Fibroblast of peridontal ligament (primary cell): ENCODE data around the gene CLPTM1L.
"Not testable (repeated sequence)": the region's sequence is repeated elsewhere in the genome, so short reads cannot be mapped to it uniquely, and the experiment has no call there.

ENCODE experiments used
- DNase-seq: peaks from one replicate; pipeline ENCODE4 v3.0.0-alpha.2; 2010; ENCODE audit errors: extremely low read depth

Gene CLPTM1L

DNA sequence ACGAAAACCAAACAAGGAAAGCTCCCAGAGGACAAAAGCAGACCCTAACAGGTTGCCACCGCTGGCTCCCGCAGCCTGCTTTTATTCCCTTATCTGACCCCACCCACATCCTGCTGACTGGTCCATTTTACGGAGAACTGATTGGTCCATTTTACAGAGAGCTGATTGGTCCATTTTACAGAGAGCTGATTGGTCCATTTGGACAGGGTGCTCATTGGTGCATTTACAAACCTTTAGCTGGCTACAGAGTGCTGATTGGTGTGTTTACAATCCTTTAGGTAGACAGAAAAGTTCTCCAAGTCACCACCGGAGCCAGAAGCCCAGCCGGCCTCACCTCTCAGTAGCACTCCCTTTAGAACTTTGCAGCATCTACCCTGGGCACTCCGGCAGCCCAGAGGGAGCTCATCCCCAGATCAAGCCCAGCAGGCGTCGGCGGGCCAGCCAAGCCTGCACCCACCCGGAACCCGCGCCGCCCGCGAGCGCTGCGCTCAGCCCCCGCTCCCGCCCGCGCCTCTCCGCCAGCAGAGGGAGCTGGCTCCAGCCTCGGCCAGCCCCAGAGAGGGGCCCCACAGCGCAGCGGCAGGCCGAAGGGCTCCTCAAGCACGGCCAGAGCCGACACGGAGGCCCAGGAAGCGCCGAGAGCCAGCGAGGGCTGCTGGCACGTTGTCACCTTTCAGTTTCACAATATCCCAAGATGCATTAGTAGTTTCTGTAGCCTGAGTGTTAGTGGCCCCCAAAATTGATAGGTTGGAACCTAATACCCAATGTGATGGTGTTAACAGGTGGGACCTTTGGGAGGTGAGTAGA is 35.3 kb upstream of the CLPTM1L start:
- peak; percentile 10 for DNase-seq

DNA sequence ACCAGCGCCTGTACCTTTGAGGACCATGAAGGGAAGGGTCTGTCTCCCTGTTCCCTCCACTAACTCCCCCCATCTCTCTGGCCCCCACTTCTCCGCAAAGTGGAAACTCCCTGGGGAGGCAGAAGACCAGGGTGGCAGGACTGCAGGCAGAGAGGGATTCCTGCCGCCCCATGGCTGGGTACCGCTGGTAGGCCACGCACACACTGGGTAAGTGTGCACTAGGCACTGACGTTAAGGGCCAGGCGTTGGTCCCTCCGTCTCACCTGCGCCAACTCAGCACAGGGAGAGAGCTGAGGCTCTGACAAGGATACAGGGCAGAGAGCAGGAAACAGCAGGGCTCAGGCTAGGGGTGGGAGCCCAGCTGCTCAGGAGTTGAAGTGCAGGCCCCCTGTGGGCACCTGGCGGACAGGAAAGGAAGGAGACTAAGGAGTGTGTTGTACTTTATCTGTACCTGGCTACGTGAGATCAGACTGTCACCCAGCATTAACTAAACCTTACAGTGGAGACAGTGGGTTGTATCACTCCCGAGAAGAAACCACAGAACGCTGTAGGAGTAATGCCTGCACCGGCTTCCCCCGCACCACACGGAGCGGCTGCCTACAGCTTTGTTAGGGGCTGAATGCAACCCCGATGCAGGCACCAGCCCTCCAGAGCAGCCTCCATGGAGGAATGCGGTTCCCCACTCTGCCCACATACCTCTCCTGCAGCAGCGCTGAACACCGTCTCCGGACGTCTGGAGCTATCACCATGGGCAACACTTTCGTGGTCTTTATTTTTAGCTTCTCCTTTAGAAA is 34.2 kb upstream of the CLPTM1L start:
- no peak for DNase-seq

DNA sequence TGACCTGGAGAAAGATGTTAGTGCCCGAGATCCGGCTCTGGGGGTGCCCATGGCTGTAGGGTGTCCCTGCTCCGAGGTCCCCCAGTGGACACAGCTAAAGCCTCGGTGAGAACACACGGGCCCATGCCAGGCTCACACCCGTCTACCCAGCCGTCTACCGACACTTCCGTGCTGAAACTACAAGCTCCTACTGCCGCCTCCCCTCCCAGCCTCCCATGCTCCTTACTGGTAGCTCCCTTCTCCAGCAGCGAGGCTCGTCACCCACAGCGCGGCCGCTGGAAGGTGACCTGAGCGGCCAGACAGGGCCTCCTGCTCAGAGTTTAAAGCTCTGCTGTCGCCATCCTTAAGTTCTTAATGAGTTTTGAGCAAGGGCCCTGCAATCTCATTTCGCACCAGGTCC is 33.2 kb upstream of the CLPTM1L start:
- DNase-seq = no peak

DNA sequence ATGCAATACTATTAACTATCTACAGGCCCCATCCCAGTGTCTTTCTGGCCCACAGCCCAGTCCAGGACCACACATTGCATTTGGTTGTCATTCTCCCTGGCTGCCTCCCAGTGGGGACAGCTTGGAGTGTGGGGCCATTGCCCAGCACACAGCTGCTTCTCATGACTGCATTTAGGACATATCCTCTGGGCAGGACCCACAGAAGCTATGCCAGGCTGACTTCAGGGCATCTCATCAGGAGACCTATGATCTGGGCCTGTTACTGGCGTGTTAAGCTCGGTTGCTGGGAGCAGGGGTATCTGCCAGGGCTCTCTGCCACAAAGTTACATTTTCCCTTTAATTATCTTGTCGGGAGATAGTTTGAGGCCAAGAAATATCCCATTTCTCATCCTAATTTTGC is 32.1 kb upstream of the CLPTM1L start:
- DNase-seq = no peak

DNA sequence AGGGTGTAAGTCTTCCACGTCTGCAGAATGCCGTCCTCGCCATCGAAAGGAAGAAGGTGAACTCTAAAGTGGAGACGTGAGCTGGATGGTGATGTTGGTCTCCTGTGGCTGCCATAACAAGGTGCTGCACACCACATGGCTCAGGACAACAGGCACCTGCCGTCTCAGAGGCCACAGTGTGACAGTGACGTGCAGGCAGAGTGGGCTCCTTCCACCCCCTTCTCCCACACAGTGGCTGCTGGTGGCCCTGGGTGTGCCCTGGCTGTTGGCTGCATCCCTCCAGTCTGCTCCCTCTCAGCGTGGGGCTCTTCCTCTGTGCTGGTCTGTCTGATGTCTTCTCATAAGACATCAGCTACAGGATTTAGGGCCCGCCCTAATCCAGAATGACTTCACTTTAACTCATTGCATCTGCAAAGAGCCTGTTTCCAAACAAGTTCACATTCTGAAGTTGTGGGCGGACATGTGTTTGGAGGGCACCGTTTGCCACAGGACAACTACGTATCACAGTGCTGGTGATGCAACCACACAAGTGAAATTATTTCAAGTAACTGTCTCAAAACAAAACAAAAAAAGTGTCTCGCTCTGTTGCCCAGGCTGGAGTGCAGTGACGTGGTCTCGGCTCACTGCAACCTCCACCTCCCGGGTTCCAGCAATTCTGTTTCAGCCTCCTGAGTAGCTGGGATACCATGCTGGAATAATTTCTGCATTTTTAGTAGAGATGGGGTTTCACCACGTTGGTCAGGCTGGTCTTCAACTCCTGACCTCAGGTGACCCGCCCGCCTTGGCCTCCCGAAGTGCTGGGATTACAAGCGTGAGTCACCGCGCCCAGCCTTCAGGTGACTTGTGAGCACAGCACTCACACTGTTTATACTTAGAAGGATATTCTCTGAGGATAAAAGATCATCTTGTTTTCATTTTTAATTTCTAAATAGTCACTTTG is 31.2 kb upstream of the CLPTM1L start:
- no peak for DNase-seq

DNA sequence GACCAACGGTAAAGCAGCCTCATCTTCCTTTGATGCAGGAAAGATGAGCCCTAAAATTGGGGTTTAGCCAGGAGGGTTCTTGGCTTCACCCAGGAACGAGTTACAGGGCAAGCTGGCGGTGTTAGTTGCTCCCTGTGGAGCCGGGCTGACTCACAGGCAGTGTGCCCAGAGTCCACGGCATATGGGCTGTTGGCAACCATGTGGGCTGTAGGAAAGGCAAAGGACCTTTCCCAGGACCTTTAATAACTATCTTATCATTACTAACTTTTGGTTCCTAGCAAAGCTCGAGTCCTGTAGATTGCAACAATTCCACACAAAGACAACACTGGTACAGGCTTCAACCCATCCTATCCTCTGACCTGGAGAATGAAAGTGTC is 29.8 kb upstream of the CLPTM1L start:
- DNase-seq = peak; percentile 20

DNA sequence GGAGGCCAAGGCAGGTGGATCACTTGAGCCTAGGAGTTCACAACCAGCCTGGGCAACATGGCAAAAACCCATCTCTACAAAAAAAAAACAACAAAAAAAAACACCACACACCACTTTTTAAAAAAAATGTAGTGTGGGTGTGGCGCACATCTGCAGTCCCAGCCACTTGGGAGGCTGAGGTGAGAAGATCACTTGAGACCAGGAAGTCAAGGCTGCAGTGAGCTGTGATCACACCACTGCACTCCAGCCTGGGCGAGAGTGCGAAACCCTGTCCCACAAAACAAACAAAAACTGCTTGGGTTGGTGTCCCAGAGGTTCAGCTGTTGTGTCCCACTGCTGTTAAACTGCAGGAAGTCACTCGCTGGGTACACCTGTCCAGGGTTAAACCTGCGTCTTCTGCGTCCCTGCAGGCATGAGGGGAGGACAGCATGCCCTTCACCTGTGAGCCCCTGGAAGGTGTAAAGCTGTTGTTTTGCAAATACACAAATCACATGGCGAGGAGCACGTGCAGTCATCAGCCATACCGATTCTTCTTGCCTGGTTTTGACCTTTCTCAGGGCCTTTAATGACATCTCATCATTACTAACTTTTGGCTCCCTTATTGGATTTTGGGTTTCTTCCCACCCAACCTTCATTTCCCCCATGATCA is 29.3 kb upstream of the CLPTM1L start:
- DNase-seq = no peak

DNA sequence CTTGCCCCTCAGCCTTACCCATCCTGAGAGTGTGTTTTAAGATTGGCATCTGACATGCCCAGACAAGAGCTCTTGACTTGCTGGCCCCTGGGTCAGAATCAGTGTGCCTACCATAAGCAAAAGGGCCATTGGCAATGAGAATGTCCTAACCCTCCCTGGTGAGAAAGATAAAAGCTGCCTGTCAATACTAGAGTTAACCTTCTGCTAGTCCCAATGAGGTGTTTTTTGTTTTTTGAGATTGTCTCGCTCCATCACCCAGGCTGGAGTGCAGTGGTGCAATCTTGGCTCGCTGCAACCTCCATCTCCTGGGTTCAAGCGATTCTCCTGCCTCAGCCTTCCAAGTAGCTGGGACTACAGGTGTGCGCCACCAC is 27.1 kb upstream of the CLPTM1L start:
- not testable (repeated sequence) for DNase-seq

DNA sequence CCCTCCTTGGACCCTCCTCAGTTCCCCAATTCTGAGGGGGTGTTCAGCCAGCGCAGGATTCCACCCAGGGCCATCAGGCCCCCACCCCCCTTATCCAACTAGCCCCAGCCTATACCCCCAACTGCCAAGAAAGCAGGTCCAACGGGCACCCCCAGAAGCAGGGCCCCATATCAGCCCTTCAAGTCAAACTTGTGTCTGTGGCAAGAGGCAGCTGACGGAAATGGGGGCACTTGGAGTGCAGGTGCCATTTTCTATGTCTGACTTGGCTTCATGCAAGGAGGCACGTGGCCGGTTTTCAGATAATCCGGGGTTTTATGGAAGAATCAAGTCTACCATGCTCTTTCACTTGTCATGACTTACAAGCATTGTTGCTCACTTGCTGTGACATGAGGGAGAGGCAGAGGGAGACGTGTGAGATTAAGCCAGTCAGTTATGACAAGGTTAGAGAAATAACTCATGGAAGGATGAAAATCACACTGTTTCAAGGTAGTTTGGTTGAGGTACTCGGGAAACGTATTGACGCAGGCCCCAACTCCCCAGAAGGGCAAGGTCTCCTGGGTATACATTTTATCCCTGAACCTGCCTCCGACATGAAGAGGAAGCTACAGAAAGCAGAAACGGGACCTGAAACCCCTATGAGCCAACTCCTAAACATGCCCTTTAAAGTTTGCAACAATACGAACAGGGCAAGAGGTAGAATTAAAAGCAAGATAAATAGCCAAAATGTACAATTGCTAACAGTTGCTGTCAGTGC is 26.5 kb upstream of the CLPTM1L start:
- DNase-seq = no peak

DNA sequence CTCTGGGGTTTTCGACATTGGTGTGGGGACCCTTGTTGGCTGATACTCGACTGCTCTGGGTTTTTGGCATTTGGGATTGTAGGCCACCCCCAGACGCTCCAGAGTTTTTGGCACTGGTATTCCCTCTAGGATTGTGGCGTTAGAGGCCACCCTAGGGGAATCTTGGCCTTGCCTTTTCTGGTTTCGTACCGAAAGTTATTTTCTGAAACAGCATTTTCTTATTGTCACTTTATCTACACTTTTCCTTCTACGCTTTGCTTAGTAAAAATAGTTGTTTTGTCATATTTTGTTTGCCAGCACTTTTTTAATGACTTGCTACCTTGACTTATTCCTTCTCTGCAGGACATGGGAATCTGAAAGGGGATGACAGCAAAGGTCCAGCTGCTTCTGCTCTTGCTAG is 25.1 kb upstream of the CLPTM1L start:
- DNase-seq = no peak

DNA sequence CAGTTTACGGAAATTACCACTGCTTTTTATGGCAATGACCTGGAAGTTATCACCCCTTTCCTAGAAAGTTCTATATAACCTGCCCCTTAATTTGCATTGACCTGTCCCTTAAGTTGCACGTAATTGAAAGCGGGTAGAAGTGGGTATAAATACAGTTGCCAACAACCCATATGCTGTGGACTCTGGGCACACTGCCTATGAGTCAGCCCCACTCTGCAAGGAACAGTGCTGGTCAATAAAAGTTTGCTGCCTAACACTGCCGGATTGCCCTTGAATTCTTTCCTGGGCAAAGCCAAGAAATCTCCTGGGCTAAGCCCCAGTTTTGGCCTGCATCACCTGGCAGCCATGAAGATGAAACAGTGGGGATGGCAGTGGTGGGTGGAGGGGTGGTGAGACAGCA is 23.9 kb upstream of the CLPTM1L start:
- no peak for DNase-seq

DNA sequence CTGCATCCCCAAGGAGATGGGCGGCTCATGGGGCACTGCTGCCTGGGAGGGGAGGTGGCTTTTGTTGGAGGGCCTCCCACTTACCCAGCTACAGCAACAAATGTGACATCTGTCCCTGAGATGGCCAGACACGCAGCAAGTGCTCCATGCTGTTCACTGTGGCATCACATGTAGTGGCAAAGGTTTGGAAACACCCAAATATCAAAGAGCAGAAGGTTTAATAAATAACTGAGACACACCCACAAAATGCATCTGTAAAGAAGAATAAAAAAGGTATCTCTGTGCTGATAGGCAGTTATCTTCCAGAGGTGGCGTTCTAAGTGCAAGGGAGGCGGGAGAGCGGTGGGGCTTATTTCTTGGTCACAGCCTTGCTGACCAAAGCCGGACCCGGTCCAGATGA is 23.3 kb upstream of the CLPTM1L start:
- no peak for DNase-seq

DNA sequence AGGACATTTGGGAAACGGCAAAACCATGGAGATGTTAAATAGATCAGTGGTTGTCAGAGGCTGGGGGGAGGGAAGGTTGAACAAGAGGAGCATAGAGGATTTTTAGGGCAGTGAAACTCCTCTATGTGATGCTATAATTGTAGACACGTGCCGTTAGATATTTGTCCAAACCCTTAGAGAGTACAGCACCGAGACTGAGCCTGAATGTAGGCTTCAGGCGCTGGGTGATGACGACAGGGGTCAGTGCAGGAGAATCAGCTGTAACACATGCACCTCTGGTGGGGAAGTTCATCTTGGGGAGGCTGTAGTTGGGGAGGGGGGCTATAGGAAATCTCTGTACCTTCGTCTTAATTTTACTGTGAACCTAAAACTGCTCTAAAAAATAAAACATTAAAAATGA is 22.2 kb upstream of the CLPTM1L start:
- DNase-seq = no peak

DNA sequence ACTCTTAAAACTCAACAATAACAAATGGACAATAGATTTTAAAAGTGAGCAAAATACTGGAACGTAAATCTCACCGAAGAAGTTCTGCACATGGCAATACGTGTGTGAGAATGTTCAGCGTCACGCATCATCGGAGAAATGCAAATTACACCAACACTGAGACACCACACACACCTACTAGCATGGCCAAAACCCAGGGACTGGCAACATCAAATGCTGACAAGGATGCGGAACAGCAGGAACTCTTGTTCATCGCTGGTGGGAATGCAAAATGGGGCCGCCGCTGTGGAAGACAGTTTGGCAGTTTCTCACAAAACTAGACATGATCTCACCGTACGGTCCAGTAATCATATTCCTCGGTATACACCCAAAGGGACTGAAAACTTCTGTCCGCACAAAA is 21.6 kb upstream of the CLPTM1L start:
- no peak for DNase-seq

DNA sequence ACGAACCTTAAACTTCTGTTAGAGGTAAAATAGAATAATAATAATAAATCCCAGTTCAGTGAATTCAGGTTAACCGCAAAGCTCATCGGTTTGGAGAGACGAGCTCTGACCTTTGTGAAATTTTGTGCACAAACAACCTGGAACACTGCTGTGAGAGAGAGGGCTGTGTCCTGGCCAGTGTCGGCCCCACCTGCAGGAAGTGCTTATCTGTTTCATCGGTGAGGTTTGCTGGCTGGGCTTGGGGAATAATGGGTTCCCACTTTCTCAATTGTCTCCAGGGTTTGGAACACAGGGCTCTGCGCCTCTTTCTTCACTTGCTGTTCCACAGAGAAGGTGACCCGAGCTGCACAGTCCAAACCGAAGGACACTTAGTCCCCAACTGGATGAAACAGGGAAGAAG is 19.3 kb upstream of the CLPTM1L start:
- DNase-seq = no peak

DNA sequence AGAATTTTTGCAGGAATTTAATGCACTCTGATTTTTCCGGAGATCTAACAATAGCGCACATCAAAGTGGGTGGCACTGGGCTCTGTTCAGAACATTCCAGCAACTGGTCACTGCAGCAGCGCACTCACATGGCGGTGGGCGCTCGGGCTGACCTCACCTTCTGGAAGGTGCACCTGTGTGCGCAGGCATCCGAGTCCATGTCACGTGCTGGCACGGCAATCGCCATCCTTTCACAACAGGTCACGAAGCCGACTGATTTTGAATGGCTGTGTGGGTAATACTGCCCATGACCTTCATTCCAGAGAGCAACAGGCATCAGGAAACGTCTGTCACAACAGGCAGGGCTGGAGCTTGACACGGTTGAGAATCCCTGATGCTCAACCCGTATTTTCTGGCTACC is 18.7 kb upstream of the CLPTM1L start:
- DNase-seq = no peak

DNA sequence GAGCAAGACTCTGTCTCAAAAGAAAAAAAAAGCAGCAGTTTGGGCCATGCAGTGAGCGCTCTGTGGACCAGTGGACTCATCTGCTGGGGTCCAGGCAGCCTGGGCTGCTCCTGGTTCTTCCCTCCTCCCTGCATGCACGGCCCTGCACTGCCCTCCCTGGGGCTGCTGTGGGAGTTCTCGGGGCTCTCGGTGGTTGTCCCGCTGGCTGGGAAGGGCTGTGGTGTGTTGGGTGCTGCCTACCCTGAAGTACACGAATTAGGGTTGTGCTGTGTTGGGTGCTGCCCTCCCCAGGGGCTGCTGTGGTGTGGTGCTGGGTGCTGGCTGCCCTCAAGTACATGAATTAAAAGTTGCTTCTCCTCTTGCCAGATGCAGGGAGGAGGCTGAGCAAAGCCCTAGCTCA is 18.3 kb upstream of the CLPTM1L start:
- no peak for DNase-seq

DNA sequence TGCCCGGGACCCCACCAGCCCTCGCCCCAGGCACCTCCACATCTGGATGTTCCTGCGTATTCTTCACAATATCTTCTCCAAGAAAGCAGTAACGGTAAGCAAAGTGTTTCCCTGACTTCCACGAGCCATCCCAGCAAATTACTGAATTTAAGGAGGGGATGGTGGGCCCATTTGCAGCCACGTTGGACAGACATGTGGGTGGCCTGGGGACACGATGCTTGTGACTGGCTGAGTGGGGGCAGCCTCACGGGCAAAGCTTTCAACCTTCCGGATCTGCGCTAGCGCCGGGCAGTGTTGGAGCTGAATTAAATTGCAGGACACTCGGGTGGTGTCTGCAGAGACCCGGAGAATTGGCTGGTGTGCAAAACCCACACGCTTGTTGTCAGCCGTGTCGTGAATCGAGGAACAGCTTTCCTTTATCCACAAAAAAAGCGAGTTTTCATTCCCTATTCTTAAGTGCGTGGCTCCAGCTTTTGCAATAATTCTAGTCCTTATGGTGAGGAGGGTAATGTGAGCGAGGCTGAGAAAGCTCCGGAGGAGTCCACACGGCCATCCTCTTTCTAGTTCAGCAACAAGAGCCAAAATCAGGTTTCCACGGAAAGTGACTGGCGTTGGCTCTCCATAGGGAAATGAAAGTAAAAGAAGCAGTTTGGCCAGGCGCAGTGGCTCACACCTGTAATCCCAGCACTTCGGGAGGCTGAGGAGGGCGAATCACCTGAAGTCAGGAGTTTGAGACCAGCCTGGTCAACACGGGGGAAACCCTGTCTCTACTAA is 17.5 kb upstream of the CLPTM1L start:
- no peak for DNase-seq

DNA sequence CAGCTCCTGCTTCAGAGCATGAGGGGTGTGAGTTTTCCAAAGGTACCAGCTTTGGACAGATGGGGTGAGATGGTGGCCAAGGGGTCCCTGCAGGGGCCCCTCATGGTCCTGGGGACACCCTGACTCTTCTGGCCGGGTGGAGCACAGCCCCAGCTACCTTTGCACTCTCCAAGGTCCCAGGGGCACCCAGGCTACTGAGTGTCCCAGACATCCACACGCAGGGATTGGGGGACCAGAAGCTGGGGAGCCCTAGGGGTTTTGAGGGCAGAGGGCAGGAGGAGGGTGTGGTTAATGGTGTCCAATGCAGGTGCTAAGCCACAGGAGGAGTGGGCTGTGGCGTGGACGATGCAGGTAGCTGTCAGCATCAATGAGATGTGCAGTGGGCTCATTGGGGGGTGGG is 16.0 kb upstream of the CLPTM1L start:
- no peak for DNase-seq

DNA sequence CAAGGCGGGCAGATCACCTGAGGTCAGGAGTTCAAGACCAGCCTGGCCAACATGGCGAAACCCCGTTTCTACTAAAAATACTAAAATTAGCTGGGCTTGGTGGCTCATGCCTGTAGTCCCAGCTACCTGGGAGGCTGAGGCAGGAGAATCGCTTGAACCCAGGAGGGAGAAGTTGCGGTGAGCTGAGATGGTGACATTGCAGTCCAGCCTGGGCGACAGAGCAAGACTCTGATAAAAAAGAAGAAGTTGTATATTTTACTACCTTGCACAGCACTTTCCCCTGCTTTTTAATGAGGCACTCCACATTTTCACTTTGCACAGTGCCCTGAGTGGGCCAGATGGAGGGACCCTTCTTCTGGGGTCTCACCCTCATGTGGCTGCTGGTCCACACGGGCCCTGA is 15.5 kb upstream of the CLPTM1L start:
- DNase-seq = not testable (repeated sequence)
